K562 (cell line): Measurements from ENCODE around the gene SPATS2. TPM values are rescaled to one million over a fixed set of nuclear protein-coding genes. Genes with fewer than 3 reads are reported as not detected.
"Not testable (repeated sequence)": the region's sequence is repeated elsewhere in the genome, so short reads cannot be mapped to it uniquely, and the experiment has no call there.

ENCODE experiments used
- ATAC-seq: fragments of 200-7000 bp; cut with Tn5 transposase; 3 replicates; pipeline ENCODE4 v1.9.1; 2020; ENCODE audit warnings: moderate library complexity
- BruUV-seq: library from RNA; stranded (reverse); fragments of 400-500 nt; replicated peaks from 2 replicates; lab custom pipeline; 2021; lab: Mats Ljungman, UMichigan
- CTCF ChIA-PET: fragments of 300-600 bp; formaldehyde crosslinking; extraction: SDS; loops from one replicate; lab custom pipeline; 2021; ENCODE audit warnings: low intra/inter-chr PET ratio; lab: Yijun Ruan, JAX
- POLR2A ChIA-PET: fragments of 300-600, 350-650 bp; sonication (Branson Sonifier 250); formaldehyde crosslinking; extraction: SDS; loops from one replicate; lab custom pipeline; 2021; ENCODE audit warnings: antibody characterized with exemption, inconsistent platforms; lab: Yijun Ruan, JAX
- DNase-seq, 4 experiments: peaks; one replicate each; pipeline versions ENCODE4 v3.0.0 to v3.0.0-alpha.2; 2011 to 2018; ENCODE audit warnings: low spot score in 3 of 4, mixed read lengths in 3 of 4; ENCODE audit errors: extremely low read depth in 1 of 4
- FAIRE-seq: peaks from 2 replicates; lab custom pipeline; 2011; peaks lifted over from hg19 to GRCh38; lab: Jason Lieb, UNC
- H2AFZ ChIP-seq: 2 replicates; pipeline ENCODE4 v1.6.0; 2011; ENCODE audit warnings: low read depth, low read length, control low read depth, inconsistent platforms
- H3K27ac ChIP-seq: fragments of 200-600 bp; 3 replicates; pipeline ENCODE4 v1.8.0; 2011; ENCODE audit warnings: low read depth, mild to moderate bottlenecking, control low read depth, inconsistent platforms, low read length, moderate library complexity, mixed read lengths; ENCODE audit errors: extremely low read depth
- H3K27me3 ChIP-seq, 2 experiments: fragments of 300-600 bp in 1 of 2; 2 replicates in 1 of 2; 3 replicates in 1 of 2; pipeline versions ENCODE4 v1.6.0 to v1.8.0; 2011; ENCODE audit warnings: inconsistent platforms in 2 of 2, low read length in 2 of 2, mild to moderate bottlenecking in 1 of 2, mixed read lengths in 1 of 2, moderate library complexity in 1 of 2; ENCODE audit not compliant: control insufficient read depth in 2 of 2, insufficient read depth in 2 of 2
- H3K36me3 ChIP-seq: fragments of 300-600 bp; 3 replicates; pipeline ENCODE4 v1.8.0; 2011; ENCODE audit warnings: mild to moderate bottlenecking, low read length, inconsistent platforms; ENCODE audit not compliant: control insufficient read depth, insufficient read depth
- H3K4me1 ChIP-seq, 2 experiments: fragments of 200-600 bp in 1 of 2; replicated peaks in 1 of 2; 2 replicates in 1 of 2; 3 replicates in 1 of 2; pipeline versions ENCODE4 v1.5.1 to v1.8.0; 2011; ENCODE audit warnings: inconsistent platforms in 2 of 2, low read length in 2 of 2, mild to moderate bottlenecking in 1 of 2, mixed read lengths in 1 of 2, moderate library complexity in 1 of 2; ENCODE audit not compliant: control insufficient read depth in 2 of 2, insufficient read depth in 2 of 2
- H3K4me2 ChIP-seq: 2 replicates; pipeline ENCODE4 v1.6.1; 2011; ENCODE audit warnings: low read length, control low read depth, inconsistent platforms, mixed read lengths; ENCODE audit not compliant: insufficient read depth
- H3K4me3 ChIP-seq: fragments of 200-600 bp; sonication (generic), shearing (Covaris generic); 2 replicates; pipeline ENCODE4 v1.5.1; 2016; ENCODE audit warnings: control low read depth, inconsistent platforms
- H3K79me2 ChIP-seq: fragments of 200-600 bp; 3 replicates; pipeline ENCODE4 v1.8.0; 2011; ENCODE audit warnings: low read length, inconsistent platforms; ENCODE audit not compliant: control insufficient read depth, insufficient read depth
- H3K9ac ChIP-seq, 2 experiments: 2 replicates each; pipeline versions ENCODE4 v1.6.0 to v1.6.1; 2011; ENCODE audit warnings: low read depth in 2 of 2, low read length in 2 of 2, control low read depth in 1 of 2, inconsistent platforms in 1 of 2, mild to moderate bottlenecking in 1 of 2, mixed read lengths in 1 of 2; ENCODE audit not compliant: insufficient read depth in 1 of 2
- H3K9me1 ChIP-seq: one replicate; pipeline ENCODE4 v1.6.0; 2011; ENCODE audit warnings: inconsistent platforms, mild to moderate bottlenecking, low read length, moderate library complexity; ENCODE audit not compliant: control insufficient read depth, insufficient read depth
- H3K9me3 ChIP-seq: replicated peaks from 2 replicates; pipeline ENCODE4 v1.5.1; 2011; ENCODE audit warnings: low read depth, low read length, inconsistent platforms; ENCODE audit not compliant: control insufficient read depth, insufficient read depth
- H4K20me1 ChIP-seq: replicated peaks from 2 replicates; pipeline ENCODE4 v1.6.1; 2011; ENCODE audit warnings: low read length, inconsistent platforms, mixed read lengths; ENCODE audit not compliant: control insufficient read depth, insufficient read depth
- BCOR ChIP-seq: fragments of 450-650 bp; IDR thresholded peaks from 2 replicates; pipeline ENCODE4 v1.6.1; 2016
- DMBX1 ChIP-seq: fragments of 250-450 bp; sonication (Bioruptor Pico); IDR thresholded peaks from 2 replicates; pipeline ENCODE4 v1.8.0; 2022; ENCODE audit warnings: inconsistent platforms, mild to moderate bottlenecking, moderate library complexity, borderline replicate concordance
- HMGN3 ChIP-seq: IDR thresholded peaks from 2 replicates; pipeline ENCODE4 v1.6.1; 2011; ENCODE audit warnings: borderline replicate concordance, low read depth, mild to moderate bottlenecking, mixed read lengths, low read length; ENCODE audit not compliant: insufficient read length; ENCODE audit errors: extremely low read depth
- KLF13 ChIP-seq: fragments of 450-650 bp; IDR thresholded peaks from 2 replicates; pipeline ENCODE4 v1.6.1; 2016; ENCODE audit warnings: missing genetic modification characterization, low read depth, mild to moderate bottlenecking, missing compliant biosample characterization, moderate library complexity, borderline replicate concordance
- MLLT1 ChIP-seq, 2 experiments: fragments of 450-650 bp; IDR thresholded peaks; 2 replicates each; pipeline ENCODE4 v1.6.1; 2016
- PHB ChIP-seq: fragments of 250-450 bp; sonication (Bioruptor Pico); IDR thresholded peaks from 2 replicates; pipeline ENCODE4 v1.5.0; 2021
- PTTG1 ChIP-seq: fragments of 450-650 bp; IDR thresholded peaks from 2 replicates; pipeline ENCODE4 v1.6.1; 2016; ENCODE audit warnings: low read depth, mild to moderate bottlenecking, missing genetic modification characterization, missing compliant biosample characterization
- RBM22 ChIP-seq: fragments of 200-400 bp; formaldehyde crosslinking; IDR thresholded peaks from 2 replicates; pipeline ENCODE4 v1.6.1; 2018; ENCODE audit warnings: low read length, low read depth; ENCODE audit not compliant: poor library complexity, severe bottlenecking
- SMARCA4 ChIP-seq: fragments of 450-650 bp; IDR thresholded peaks from 2 replicates; pipeline ENCODE4 v1.6.1; 2016
- SMARCA5 ChIP-seq: fragments of 450-650 bp; IDR thresholded peaks from 2 replicates; pipeline ENCODE4 v1.6.1; 2016
- ZNF512 ChIP-seq: IDR thresholded peaks from 2 replicates; pipeline ENCODE4 v1.6.1; 2016; ENCODE audit warnings: missing genetic modification characterization, missing compliant biosample characterization
- ZNF668 ChIP-seq: fragments of 250-450 bp; sonication (Bioruptor Pico); IDR thresholded peaks from 2 replicates; pipeline ENCODE4 v1.8.0; 2022; ENCODE audit warnings: mild to moderate bottlenecking, inconsistent platforms
- WGBS: fragments of 100-300 bp; shearing (Covaris generic); methylation state at CpG from one replicate; pipeline ENCODE4 v1.1.6; 2016; ENCODE audit warnings: low coverage, mixed read lengths; ENCODE audit not compliant: insufficient coverage; ENCODE audit errors: missing lambda C conversion rate; 5-methylcytosine and 5-hydroxymethylcytosine counted together
- in situ Hi-C: fragments of 300-500 bp; cut with MboI; formaldehyde crosslinking; loops from 4 replicates; pipeline ENCODE4 v1.15.0; 2018; ENCODE audit warnings: inconsistent platforms, mixed read lengths
- intact Hi-C: fragments of 100-400 bp; cut with micrococcal nuclease; formaldehyde crosslinking; loops from 2 replicates; pipeline ENCODE4 v1.14.2; 2022
- polyA plus RNA-seq, 8 experiments: library from polyadenylated mRNA; depleted of rRNA in 4 of 8; stranded (reverse) in 5 of 8; unstranded in 3 of 8; fragments of >200 nt; fragmentation: Nextera tagmentation in 2 of 8; fragmentation: Illumina TruSeq in 1 of 8; extraction: Ambion mirVana in 2 of 8; extraction: Trizol in 1 of 8; gene quantifications; 2 replicates each; pipeline versions ENCODE4 v1.2.1 to v1.2.3, GENCODE V29; 2011 to 2014; ENCODE audit warnings: inconsistent platforms in 1 of 8, missing spikeins in 1 of 8
- total RNA-seq, 7 experiments: library from RNA; depleted of rRNA in 6 of 7; stranded (reverse); fragments of >200 nt in 6 of 7; fragmentation: Illumina TruSeq in 2 of 7; extraction: Trizol in 2 of 7; gene quantifications; 2 replicates each; pipeline versions ENCODE4 v1.2.1 to v1.2.3, GENCODE V29; 2011 to 2021; ENCODE audit warnings: low replicate concordance in 1 of 7

SPATS2 gene
- total and polyA plus RNA-seq, 9 of the 15 experiments (the other 6 are each of a cell fraction or from before 2014, with no cell fraction given): 5.4 to 48.2 (median 17.5) TPM

DNA sequence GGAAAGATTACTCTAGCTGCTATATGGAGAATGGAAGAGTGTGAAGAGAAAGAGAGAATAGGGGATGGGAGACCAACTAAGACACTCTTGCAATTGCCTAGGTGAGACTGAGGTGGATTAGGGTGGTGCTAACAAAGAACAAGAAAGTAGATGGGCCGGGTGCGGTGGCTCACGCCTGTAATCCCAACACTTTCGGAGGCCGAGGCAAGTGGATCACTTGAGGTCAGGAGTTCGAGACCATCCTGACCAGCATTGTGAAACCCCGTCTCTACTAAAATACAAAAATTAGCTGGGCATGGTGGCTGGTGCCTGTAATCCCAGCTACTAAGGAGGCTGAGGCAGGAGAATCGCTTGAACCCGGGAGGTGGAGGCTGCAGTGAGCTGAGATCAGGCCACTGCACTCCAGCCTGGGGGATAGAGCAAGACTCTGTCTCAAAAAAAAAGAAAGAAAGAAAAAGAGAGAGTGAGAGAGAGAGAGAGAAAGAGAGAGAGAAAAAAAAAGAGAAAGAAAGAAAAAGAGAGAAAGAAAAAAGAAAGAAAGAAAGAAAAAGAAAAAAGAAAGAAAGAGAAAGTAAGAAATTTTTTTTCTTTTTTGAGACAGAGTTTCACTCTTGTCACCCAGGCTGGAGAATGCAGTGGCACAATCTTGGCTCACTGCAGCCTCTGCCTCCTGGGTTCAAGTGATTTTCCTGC is 46.7 kb upstream of the SPATS2 start:
- H3K9ac ChIP-seq, H4K20me1 ChIP-seq, H3K27me3 ChIP-seq, DNase-seq, H3K4me2 ChIP-seq, H3K9me3 ChIP-seq, H3K9me1 ChIP-seq, H3K27ac ChIP-seq, intact Hi-C loops, H3K4me3 ChIP-seq, BruUV-seq, FAIRE-seq, ATAC-seq, in situ Hi-C loops, H2AFZ ChIP-seq: not testable (repeated sequence)
- TF ChIP-seq ZNF512: peak; percentile 91
- H3K79me2 ChIP-seq: peaks cover 22% of the 10 kb centered on the region
- ChIA-PET CTCF (interaction anchor here (0.7 kb wide), 1 partner anchor 329 kb away, joined by 3 read pairs; no protein-coding TSS in a partner anchor), POLR2A (interaction anchor here (0.9 to 2.9 kb wide), 3 partner anchors 15 to 54 kb away, joined by 3 to 21 read pairs (median 3); no protein-coding TSS in a partner anchor)
- 77% methylated on average over 9 of the region's 9 CpGs for WGBS
- peaks cover 15% of the 10 kb centered on the region; the same call in 2 of the 3 replicates for H3K36me3 ChIP-seq
- H3K4me1 ChIP-seq: peaks cover 5 to 13% of the 10 kb centered on the region in 2 experiments; a peak in 3 of 5 replicates

DNA sequence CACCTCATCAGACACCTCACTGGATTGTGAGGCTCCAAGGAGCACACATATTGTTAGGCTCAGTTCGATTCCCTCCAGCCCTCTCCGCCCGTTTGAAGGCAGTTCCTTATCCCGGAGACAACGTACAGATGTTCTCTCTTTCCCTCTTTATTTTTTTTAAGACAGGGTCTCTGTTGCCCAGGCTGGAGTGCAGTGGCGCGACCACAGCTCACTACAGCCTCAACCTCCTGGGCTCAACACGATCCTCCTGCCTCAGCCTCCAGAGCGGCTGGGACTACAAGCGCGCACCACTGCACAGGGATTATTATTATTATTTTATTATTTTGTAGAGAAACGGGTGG is 44.9 kb upstream of the SPATS2 start:
- FAIRE-seq: no peak
- Histone ChIP-seq H4K20me1 (no peaks in the 10 kb centered on the region), H3K27ac (peak overlapping the region; percentile 85), H2AFZ (peak overlapping the region; percentile 93), H3K9me1 (no peaks in the 10 kb centered on the region), H3K4me2 (peak overlapping the region; percentile 94), H3K27me3 (no peaks in the 10 kb centered on the region), H3K36me3 (peaks cover 33% of the 10 kb centered on the region; the same call in 2 of the 3 replicates), H3K4me1 (peaks cover 5 to 16% of the 10 kb centered on the region in 2 experiments; a peak in 3 of 5 replicates), H3K4me3 (peak overlapping the region; percentile 74), H3K9ac (peak overlapping the region; percentile 90 to 94), H3K9me3 (no peaks in the 10 kb centered on the region), H3K79me2 (peaks cover 22% of the 10 kb centered on the region)
- intact Hi-C loops: no loop called here
- CTCF ChIA-PET: no interaction called here
- in situ Hi-C loops: no loop called here
- 4% methylated on average over 12 of the region's 12 CpGs for WGBS
- peak; percentile 2 for ATAC-seq
- DNase-seq: no peak
- POLR2A ChIA-PET: interaction anchor here (0.6 to 3.1 kb wide), 21 partner anchors 9 to 312 kb away, joined by 3 to 32 read pairs (median 6); partner anchors contain the start of genes C1QL4, DNAJC22, PRPH and TUBA1B
- TSS peak; percentile 97 for BruUV-seq
- TF ChIP-seq PHB: no peak
- 0 out of 2 replicates have a peak, but pooled peaks have one; percentile 19 for TF ChIP-seq DMBX1 (CRISPR knock-in tag)
- peak; percentile 84; the same call in 1 of the 2 replicates for TF ChIP-seq SMARCA5
- 0 out of 2 replicates have a peak, but pooled peaks have one; percentile 42 for TF ChIP-seq SMARCA4
- TF ChIP-seq HMGN3: no peak
- no peak for TF ChIP-seq KLF13
- peak; percentile 81; the same call in 1 of the 2 replicates for TF ChIP-seq BCOR
- TF ChIP-seq ZNF668 (CRISPR knock-in tag): no peak
- TF ChIP-seq RBM22: no peak
- 0 out of 4 replicates have a peak, but pooled peaks of 1 of the 2 experiments have one; percentile 46 for TF ChIP-seq MLLT1 (IDR thresholded peaks at IDR 0.05)
- TF ChIP-seq PTTG1: no peak
